ENCODE measurements around the gene VPS13D. TPM values are rescaled to one million over a fixed set of nuclear protein-coding genes. Genes with fewer than 3 reads are reported as not detected.

VPS13D gene
- total RNA-seq, 1 experiment from 2014 or later: 20.2 TPM

DNA sequence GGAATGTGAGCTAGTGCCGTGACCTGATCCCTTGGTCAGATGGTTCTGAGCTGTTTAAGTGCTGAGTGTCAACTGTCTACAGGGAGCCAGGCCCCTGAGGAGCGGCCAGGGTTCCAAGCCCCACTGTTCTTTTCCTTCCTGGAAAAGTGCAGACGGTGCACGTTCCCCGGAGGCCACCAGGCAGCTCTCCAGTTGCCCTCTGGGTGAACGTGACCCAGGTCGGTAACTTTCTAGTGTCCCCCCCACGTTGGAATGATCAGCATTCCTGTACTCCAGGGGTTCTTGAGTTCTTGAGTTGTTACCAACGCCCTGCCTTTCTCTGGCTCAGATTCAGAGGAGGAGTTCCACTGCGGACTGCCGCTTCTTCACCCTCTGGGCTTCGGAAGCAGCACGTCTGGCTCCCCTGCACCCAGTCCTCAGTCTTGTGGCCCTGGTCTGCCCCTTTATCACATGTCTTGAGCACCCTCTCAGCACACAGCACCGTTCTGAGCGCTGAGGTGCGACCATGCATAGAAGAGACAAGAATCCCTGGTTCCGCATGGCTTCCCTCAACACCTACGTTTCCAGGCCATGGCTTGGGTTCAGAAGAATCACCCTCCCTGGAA, 256.7 kb downstream of the VPS13D start:
- Histone ChIP-seq H2AFZ (ENCODE audit: low read length) (no peak overlapping the region), H2BK12ac (ENCODE audit: insufficient read length, low read depth, low read length) (no peak overlapping the region), H3K14ac (ENCODE audit: insufficient read depth, low read length) (no peak overlapping the region), H3K79me1 (ENCODE audit: insufficient read depth, low read depth, low read length, poor library complexity, severe bottlenecking) (no peaks in the 10 kb centered on the region), H2AK5ac (ENCODE audit: insufficient read length, low read length) (no peak overlapping the region), H3K4me1 (ENCODE audit: insufficient read depth, low read length) (no peaks in the 10 kb centered on the region), H4K5ac (ENCODE audit: insufficient read length, low read depth, low read length) (no peak overlapping the region), H2BK5ac (ENCODE audit: insufficient read length, low read length) (no peak overlapping the region), H3K79me2 (ENCODE audit: insufficient read depth, low read length) (no peaks in the 10 kb centered on the region), H3K4me2 (ENCODE audit: insufficient read depth, insufficient read length, low read length) (no peak overlapping the region), H2BK20ac (ENCODE audit: low read depth, low read length, poor library complexity, severe bottlenecking) (no peak overlapping the region), H3K9ac (ENCODE audit: extremely low read depth, insufficient read length, low read length) (no peak overlapping the region), H2BK15ac (ENCODE audit: low read depth, low read length) (no peak overlapping the region), H3K56ac (ENCODE audit: insufficient read length, low read depth, low read length) (no peak overlapping the region), H3K23ac (ENCODE audit: insufficient read length, low read depth, low read length) (no peak overlapping the region), H4K91ac (ENCODE audit: insufficient read length, low read depth, low read length) (no peak overlapping the region), H3K4ac (ENCODE audit: low read depth, low read length) (no peak overlapping the region), H3T11ph (ENCODE audit: low read length) (no peak overlapping the region), H4K20me1 (ENCODE audit: control insufficient read depth, insufficient read depth, insufficient read length) (peaks cover 2% of the 10 kb centered on the region), H3K27ac (ENCODE audit: insufficient read length, low read depth, low read length) (no peak overlapping the region), H4K8ac (replicated peaks; ENCODE audit: insufficient read length, low read depth, low read length) (no peak overlapping the region), H3K18ac (ENCODE audit: insufficient read length, low read depth, low read length) (no peak overlapping the region), H3K27me3 (ENCODE audit: insufficient read depth, low read length) (no peaks in the 10 kb centered on the region), H3K23me2 (ENCODE audit: insufficient read length, low read depth, low read length, poor library complexity, severe bottlenecking) (no peaks in the 10 kb centered on the region), H3K9me3 (ENCODE audit: control insufficient read depth, low read depth, low read length) (peaks cover 23% of the 10 kb centered on the region), H2BK120ac (ENCODE audit: low read depth, low read length, poor library complexity, severe bottlenecking) (no peak overlapping the region)
- no CpG with 5 or more reads among the region's 18 CpGs for WGBS (ENCODE audit: extremely low coverage, insufficient read length, low lambda C conversion rate)
- H3K9me3 Mint-ChIP-seq: peaks cover 22 to 27% of the 10 kb centered on the region in 2 experiments; a peak in 4 of 5 replicates
- peaks cover 23 to 33% (median 25%) of the 10 kb centered on the region in 3 experiments for H3K36me3 Mint-ChIP-seq (ENCODE audit: insufficient read depth in 1 of 3, low read depth in 3 of 3)
- no peaks in the 10 kb centered on the region; the same call in 1 of the 2 replicates for H3K27me3 Mint-ChIP-seq (ENCODE audit: low read depth)
- DNase-seq: no peak
- H3K4me1 Mint-ChIP-seq: peaks cover 5 to 6% of the 10 kb centered on the region in 2 experiments; a peak in 3 of 4 replicates
- TF ChIP-seq CTCF (conservative IDR thresholded peaks at IDR 0.05): no peak
- H3K4me3 Mint-ChIP-seq: no peak overlapping the region
- no peak overlapping the region; a peak in 1 of 7 replicates for H3K27ac Mint-ChIP-seq

Measured in H9 (cell line).